WTC11 (cell line): ENCODE measurements around the gene SAMD3.
"Not testable (repeated sequence)": the region's sequence is repeated elsewhere in the genome, so short reads cannot be mapped to it uniquely, and the experiment has no call there.

Source experiments
- ATF2 ChIP-seq: sonication (generic); formaldehyde crosslinking; IDR thresholded peaks from 2 replicates; pipeline ENCODE4 v1.8.1; 2022; ENCODE audit warnings: low read depth, missing genetic modification reagents, borderline replicate concordance
- CREB1 ChIP-seq: sonication (generic); formaldehyde crosslinking; IDR thresholded peaks from 2 replicates; pipeline ENCODE4 v1.8.0; 2023; ENCODE audit warnings: mild to moderate bottlenecking, missing genetic modification reagents
- CTCF ChIP-seq: fragments of 200-600 bp; IDR thresholded peaks from 2 replicates; pipeline ENCODE4 v1.8.0; 2022; ENCODE audit warnings: antibody characterized with exemption
- ZNF512 ChIP-seq: sonication (generic); formaldehyde crosslinking; IDR thresholded peaks from 2 replicates; pipeline ENCODE4 v1.8.1; 2022; ENCODE audit warnings: missing genetic modification reagents, borderline replicate concordance

GRCh38 chr6:130261558-130261957 lies 38.8 kb upstream of the SAMD3 start:
- not testable (repeated sequence) for TF ChIP-seq ZNF512 (CRISPR knock-in tag); ATF2 (CRISPR knock-in tag); CTCF; CREB1 (CRISPR knock-in tag)
